SU-DHL-6 (cell line): Measurements from ENCODE around the gene DNAI7.

ENCODE experiments used
- H2AFZ ChIP-seq: fragments of 200-600 bp; sonication (generic); 2 replicates; pipeline ENCODE4 v1.6.1; 2014; ENCODE audit warnings: low read depth, mild to moderate bottlenecking, moderate library complexity, mixed read lengths, antibody characterized with exemption, low read length; ENCODE audit not compliant: severe bottlenecking
- H3F3A ChIP-seq: fragments of 200-600 bp; shearing (Covaris generic); 2 replicates; pipeline ENCODE4 v1.6.0; 2016; ENCODE audit warnings: antibody characterized with exemption, mild to moderate bottlenecking; ENCODE audit not compliant: insufficient read depth
- H3K27ac ChIP-seq: fragments of 200-600 bp; sonication (generic); 2 replicates; pipeline ENCODE4 v1.5.1; 2016; ENCODE audit warnings: low read depth, mild to moderate bottlenecking, low read length, moderate library complexity, mixed read lengths
- H3K27me3 ChIP-seq: fragments of 200-600 bp; sonication (generic), shearing (Covaris generic); 2 replicates; pipeline ENCODE4 v1.6.0; 2014; ENCODE audit warnings: mild to moderate bottlenecking, low read length
- H3K36me3 ChIP-seq: fragments of 200-600 bp; sonication (generic); 2 replicates; pipeline ENCODE4 v1.6.1; 2014; ENCODE audit warnings: mild to moderate bottlenecking, low read length, mixed read lengths
- H3K4me2 ChIP-seq: fragments of 300-600, 200-600 bp; shearing (Covaris generic), sonication (generic); 2 replicates; pipeline ENCODE4 v1.6.0; 2014; ENCODE audit warnings: low read length, low read depth, mild to moderate bottlenecking; ENCODE audit not compliant: poor library complexity, severe bottlenecking
- H3K4me3 ChIP-seq: fragments of 200-600 bp; sonication (generic); 2 replicates; pipeline ENCODE4 v1.5.1; 2014; ENCODE audit warnings: antibody characterized with exemption, low read length, mild to moderate bottlenecking, mixed read lengths; ENCODE audit not compliant: insufficient read depth, poor library complexity, severe bottlenecking
- H3K79me2 ChIP-seq: fragments of 200-600 bp; sonication (generic); 2 replicates; pipeline ENCODE4 v1.6.1; 2014; ENCODE audit warnings: mild to moderate bottlenecking, low read length, moderate library complexity; ENCODE audit not compliant: insufficient read depth
- H3K9ac ChIP-seq: fragments of 200-600 bp; sonication (generic); 2 replicates; pipeline ENCODE4 v1.7.0; 2014; ENCODE audit warnings: mild to moderate bottlenecking, low read length
- H3K9me2 ChIP-seq: fragments of 200-600 bp; sonication (generic); replicated peaks from 2 replicates; pipeline ENCODE4 v1.6.1; 2014; ENCODE audit warnings: low read length; ENCODE audit not compliant: insufficient read depth
- H3K9me3 ChIP-seq: fragments of 200-600 bp; sonication (generic); 2 replicates; pipeline ENCODE4 v1.6.1; 2014; ENCODE audit warnings: low read length, mixed read lengths; ENCODE audit not compliant: insufficient read depth
- H4K20me1 ChIP-seq: fragments of 200-600 bp; sonication (generic); 2 replicates; pipeline ENCODE4 v1.6.1; 2014; ENCODE audit warnings: low read depth, mild to moderate bottlenecking, antibody characterized with exemption, low read length, moderate library complexity, mixed read lengths
- EZH2phosphoT487 ChIP-seq: fragments of 200-600 bp; sonication (generic), shearing (Covaris generic); conservative IDR thresholded peaks from 2 replicates; pipeline ENCODE4 v1.6.1; 2018; ENCODE audit warnings: mild to moderate bottlenecking, antibody characterized with exemption, low read length, moderate library complexity, mixed read lengths
- TF ChIP-seq, protein P1 (sequence below): fragments of 200-600 bp; sonication (generic); IDR thresholded peaks from one replicate; pipeline ENCODE4 v1.5.1; 2017; ENCODE audit warnings: antibody characterized with exemption, mild to moderate bottlenecking, low read length, moderate library complexity; ENCODE audit not compliant: insufficient read depth, poor library complexity, severe bottlenecking

DNAI7 gene

DNA sequence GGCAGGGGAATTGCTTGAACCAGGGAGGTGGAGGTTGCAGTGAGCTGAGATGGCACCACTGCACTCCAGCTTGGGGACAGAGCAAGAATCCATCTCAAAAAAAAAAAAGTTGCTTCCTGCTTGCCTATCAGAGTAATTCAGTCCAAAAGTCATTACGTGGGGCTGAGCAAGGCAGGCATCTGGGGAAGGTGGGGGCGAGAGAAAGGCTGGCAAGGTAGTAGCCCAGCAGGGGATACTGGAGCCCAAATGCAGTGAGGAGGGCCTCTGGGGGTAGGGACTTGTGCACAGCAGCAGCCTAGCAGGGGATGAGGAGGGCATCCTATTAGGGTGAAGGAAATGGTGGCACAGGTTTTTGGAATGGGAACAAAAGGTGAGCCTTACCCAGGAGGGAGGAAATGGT is 7.2 kb upstream of the DNAI7 start:
- Histone ChIP-seq H3K36me3 (no peaks in the 10 kb centered on the region), H3K4me2 (no peak overlapping the region), H3K9me2 (no peaks in the 10 kb centered on the region), H3K9ac (no peak overlapping the region), H3K27me3 (no peaks in the 10 kb centered on the region), H4K20me1 (no peaks in the 10 kb centered on the region), H3K9me3 (no peaks in the 10 kb centered on the region), H3K79me2 (no peaks in the 10 kb centered on the region), H3K4me3 (no peak overlapping the region), H2AFZ (no peak overlapping the region), H3F3A (no peaks in the 10 kb centered on the region; the same call in 1 of the 2 replicates), H3K27ac (no peak overlapping the region)
- no peak for TF ChIP-seq EZH2phosphoT487
- TF ChIP-seq, protein P1, sequence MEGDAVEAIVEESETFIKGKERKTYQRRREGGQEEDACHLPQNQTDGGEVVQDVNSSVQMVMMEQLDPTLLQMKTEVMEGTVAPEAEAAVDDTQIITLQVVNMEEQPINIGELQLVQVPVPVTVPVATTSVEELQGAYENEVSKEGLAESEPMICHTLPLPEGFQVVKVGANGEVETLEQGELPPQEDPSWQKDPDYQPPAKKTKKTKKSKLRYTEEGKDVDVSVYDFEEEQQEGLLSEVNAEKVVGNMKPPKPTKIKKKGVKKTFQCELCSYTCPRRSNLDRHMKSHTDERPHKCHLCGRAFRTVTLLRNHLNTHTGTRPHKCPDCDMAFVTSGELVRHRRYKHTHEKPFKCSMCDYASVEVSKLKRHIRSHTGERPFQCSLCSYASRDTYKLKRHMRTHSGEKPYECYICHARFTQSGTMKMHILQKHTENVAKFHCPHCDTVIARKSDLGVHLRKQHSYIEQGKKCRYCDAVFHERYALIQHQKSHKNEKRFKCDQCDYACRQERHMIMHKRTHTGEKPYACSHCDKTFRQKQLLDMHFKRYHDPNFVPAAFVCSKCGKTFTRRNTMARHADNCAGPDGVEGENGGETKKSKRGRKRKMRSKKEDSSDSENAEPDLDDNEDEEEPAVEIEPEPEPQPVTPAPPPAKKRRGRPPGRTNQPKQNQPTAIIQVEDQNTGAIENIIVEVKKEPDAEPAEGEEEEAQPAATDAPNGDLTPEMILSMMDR = no peak

DNA sequence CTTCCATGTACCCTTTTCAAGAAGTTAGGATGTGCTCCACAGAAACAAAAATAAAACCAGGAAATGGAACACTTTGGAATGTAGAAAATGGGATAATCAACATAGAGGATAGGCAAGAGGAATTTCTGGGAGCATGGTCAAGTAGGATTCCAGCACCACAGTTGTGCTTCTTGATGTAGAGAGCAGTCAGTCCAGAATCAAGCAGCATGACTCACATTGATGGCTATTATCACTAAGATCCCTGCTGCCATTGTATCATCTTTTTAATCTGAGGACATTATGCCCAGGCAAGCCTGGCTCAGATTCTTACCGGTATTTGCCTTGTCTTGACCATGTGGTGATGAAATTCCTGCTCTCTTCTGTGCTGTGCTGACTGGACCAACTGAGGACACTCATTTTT is 5.7 kb upstream of the DNAI7 start:
- H3F3A ChIP-seq = no peaks in the 10 kb centered on the region
- no peak for TF ChIP-seq EZH2phosphoT487
- TF ChIP-seq, protein P1 = no peak
- no peak overlapping the region for H3K4me3 ChIP-seq
- no peaks in the 10 kb centered on the region for H3K79me2 ChIP-seq
- no peaks in the 10 kb centered on the region for H4K20me1 ChIP-seq
- no peaks in the 10 kb centered on the region for H3K27me3 ChIP-seq
- no peak overlapping the region for H3K9ac ChIP-seq
- H2AFZ ChIP-seq = no peak overlapping the region
- no peaks in the 10 kb centered on the region for H3K9me2 ChIP-seq
- no peaks in the 10 kb centered on the region for H3K36me3 ChIP-seq
- H3K27ac ChIP-seq = no peak overlapping the region
- no peaks in the 10 kb centered on the region for H3K9me3 ChIP-seq
- H3K4me2 ChIP-seq = no peak overlapping the region

DNA sequence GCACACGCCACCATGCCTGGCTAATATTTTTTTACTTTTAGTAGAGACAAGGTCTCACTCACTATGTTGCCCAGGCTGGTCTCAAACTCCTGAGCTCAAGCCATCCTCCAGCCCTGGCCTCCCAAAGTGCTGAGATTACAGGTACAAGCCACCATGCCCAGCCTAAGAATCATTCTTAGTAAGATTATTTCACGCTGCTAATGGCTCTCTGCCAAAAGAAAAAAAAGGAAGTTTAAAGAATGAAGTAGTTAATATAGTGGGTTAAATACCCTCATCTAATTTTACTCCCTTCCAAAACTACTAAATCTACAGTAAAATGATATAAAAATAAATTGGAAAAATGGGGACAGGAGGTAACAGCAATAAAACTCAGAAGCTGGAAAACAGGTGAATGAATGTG is 2.6 kb upstream of the DNAI7 start:
- H3K9me2 ChIP-seq = no peaks in the 10 kb centered on the region
- H3K27me3 ChIP-seq = no peaks in the 10 kb centered on the region
- no peak overlapping the region for H3K9ac ChIP-seq
- H3K9me3 ChIP-seq = no peaks in the 10 kb centered on the region
- no peaks in the 10 kb centered on the region for H3K79me2 ChIP-seq
- H3K4me2 ChIP-seq = no peak overlapping the region
- H3K27ac ChIP-seq = no peak overlapping the region
- H3K36me3 ChIP-seq = no peaks in the 10 kb centered on the region
- H3K4me3 ChIP-seq = no peak overlapping the region
- no peak for TF ChIP-seq EZH2phosphoT487
- TF ChIP-seq, protein P1 = no peak
- H4K20me1 ChIP-seq = no peaks in the 10 kb centered on the region
- H2AFZ ChIP-seq = no peak overlapping the region
- H3F3A ChIP-seq = no peaks in the 10 kb centered on the region

DNA sequence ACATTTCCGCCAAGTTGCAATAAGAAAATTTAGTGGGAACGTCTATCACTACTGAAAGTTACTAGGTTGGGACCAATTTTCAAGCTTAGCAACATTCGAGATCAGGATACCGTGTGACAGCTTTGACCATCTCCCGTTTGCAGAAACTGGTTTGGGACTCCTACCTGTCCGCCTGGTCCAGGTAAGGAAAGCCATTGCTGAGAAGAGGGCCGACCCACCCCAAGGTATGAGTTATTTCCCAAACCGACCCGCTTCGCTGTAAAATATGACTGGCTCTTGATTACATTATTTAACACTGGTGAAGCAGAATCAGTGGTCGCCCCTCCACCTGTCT is 271 bp downstream of the DNAI7 start:
- no peaks in the 10 kb centered on the region for H3K79me2 ChIP-seq
- no peaks in the 10 kb centered on the region for H3K9me3 ChIP-seq
- no peaks in the 10 kb centered on the region for H3K9me2 ChIP-seq
- H3K9ac ChIP-seq = 0 out of 2 replicates have a peak overlapping the region, but pooled peaks have one; percentile 62
- TF ChIP-seq EZH2phosphoT487 = no peak
- TF ChIP-seq, protein P1 = no peak
- H4K20me1 ChIP-seq = no peaks in the 10 kb centered on the region
- H3K4me3 ChIP-seq = peak overlapping the region; percentile 71
- peak overlapping the region; percentile 61 for H2AFZ ChIP-seq
- no peak overlapping the region for H3K27ac ChIP-seq
- peak overlapping the region; percentile 60 for H3K4me2 ChIP-seq
- H3K27me3 ChIP-seq = no peaks in the 10 kb centered on the region
- H3F3A ChIP-seq = no peaks in the 10 kb centered on the region
- no peaks in the 10 kb centered on the region for H3K36me3 ChIP-seq
